EH (cell line): ENCODE results near the gene AGFG2.

Experiments used
- DNase-seq: peaks from one replicate; pipeline ENCODE4 v3.0.0-alpha.2; 2015; ENCODE audit warnings: low read depth

Gene AGFG2

GRCh38 chr7:100585511-100586265 lies 46.7 kb downstream of the AGFG2 start, which contains the start of gene LRCH4:
LRCH4 (minus strand) TSS chr7:100586129; CDS start chr7:100586100, 29 bp downstream.
- no peak for DNase-seq

GRCh38 chr7:100586266-100587025 lies 47.4 kb downstream of the AGFG2 start, which contains the start of gene FBXO24:
FBXO24 (plus strand) TSS chr7:100586328; CDS start chr7:100586626, 298 bp downstream.
- peak; percentile 100 for DNase-seq

- peak; percentile 54 for DNase-seq
Measured at GRCh38 chr7:100588438-100588837, 49.4 kb downstream of the AGFG2 start.

GRCh38 chr7:100589341-100589947 lies 50.4 kb downstream of the AGFG2 start:
- DNase-seq: no peak

GRCh38 chr7:100590077-100590737 lies 51.2 kb downstream of the AGFG2 start:
- DNase-seq: no peak

GRCh38 chr7:100591596-100591995 lies 52.6 kb downstream of the AGFG2 start:
- no peak for DNase-seq

- DNase-seq: no peak
Measured at GRCh38 chr7:100595188-100595587, 56.2 kb downstream of the AGFG2 start.

GRCh38 chr7:100598425-100598824 lies 59.4 kb downstream of the AGFG2 start:
- peak; percentile 9 for DNase-seq

GRCh38 chr7:100599911-100600729 lies 61.1 kb downstream of the AGFG2 start:
- DNase-seq: no peak

- DNase-seq: no peak
Measured at GRCh38 chr7:100600730-100601038, 61.7 kb downstream of the AGFG2 start.

GRCh38 chr7:100602889-100603725 lies 64.1 kb downstream of the AGFG2 start:
- peak; percentile 95 for DNase-seq

- peak; percentile 55 for DNase-seq
Measured at GRCh38 chr7:100603726-100604027, 64.7 kb downstream of the AGFG2 start.

- peak; percentile 83 for DNase-seq
Measured at GRCh38 chr7:100604028-100604975, 65.3 kb downstream of the AGFG2 start.

GRCh38 chr7:100604976-100605911 lies 66.2 kb downstream of the AGFG2 start:
- no peak for DNase-seq

GRCh38 chr7:100606313-100606712 lies 67.3 kb downstream of the AGFG2 start:
- no peak for DNase-seq

- DNase-seq: peak; percentile 21
Measured at GRCh38 chr7:100607111-100607510, 68.1 kb downstream of the AGFG2 start.

- no peak for DNase-seq
Measured at GRCh38 chr7:100609958-100610357, 71.0 kb downstream of the AGFG2 start.

GRCh38 chr7:100611983-100612729 lies 73.2 kb downstream of the AGFG2 start, which contains the start of gene MOSPD3:
MOSPD3 (plus strand) TSS chr7:100612540; CDS start chr7:100612792, 252 bp downstream.
- DNase-seq: peak; percentile 100
